ENCODE data around the gene PRKAR1B.
A peak's percentile ranks its signal among the peaks of the same experiment; 100 is the strongest.

The PRKAR1B gene

DNA sequence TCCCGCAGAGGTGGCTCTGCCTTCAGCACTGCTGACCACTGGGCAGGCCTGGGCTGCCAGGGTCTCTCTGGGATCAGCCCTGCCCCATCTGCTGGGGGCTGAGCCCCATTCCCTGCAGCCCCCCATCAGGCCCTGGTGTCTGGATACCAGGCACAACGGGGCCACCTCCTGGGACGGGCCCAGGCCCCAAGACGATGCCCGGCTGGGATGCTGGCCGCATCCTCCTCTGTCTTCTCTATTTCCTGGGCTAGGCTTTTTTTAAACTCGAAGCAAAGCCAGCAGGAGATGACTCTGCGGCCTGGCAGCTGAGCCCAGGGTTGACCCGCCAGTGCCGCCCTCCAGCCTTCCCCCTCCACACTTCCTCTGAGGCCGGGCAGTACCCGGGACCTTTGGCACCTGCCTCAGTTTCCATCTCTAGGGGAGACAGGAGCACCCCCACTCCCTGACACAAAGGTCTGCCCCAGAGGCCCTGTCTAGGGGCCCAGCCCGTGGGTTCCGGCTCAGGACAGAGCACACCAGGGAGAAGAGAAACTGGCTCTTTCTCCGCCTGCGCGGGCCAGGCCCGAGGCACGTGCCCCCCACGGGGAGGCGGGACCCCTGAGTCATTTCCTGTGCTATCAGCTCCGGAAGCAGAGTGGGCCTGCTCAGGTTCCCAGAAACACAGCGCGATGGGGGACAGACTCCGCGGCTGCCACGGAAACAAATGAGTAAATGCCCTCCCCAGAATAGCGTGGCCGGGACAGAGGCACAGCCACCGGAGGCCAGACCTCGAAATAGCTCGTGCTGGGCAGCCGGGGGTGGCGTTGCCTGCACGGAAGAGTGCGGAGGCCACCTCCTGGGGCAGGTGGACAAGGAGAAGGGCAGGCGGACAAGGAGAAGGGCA lies 122.8 kb downstream of the PRKAR1B start:
- Histone ChIP-seq H3K79me2 (ENCODE audit: insufficient read depth, low read length) (no peaks in the 10 kb centered on the region), H4K20me1 (ENCODE audit: insufficient read depth, low read length, poor library complexity, severe bottlenecking) (no peaks in the 10 kb centered on the region), H3F3A (ENCODE audit: low read depth) (no peaks in the 10 kb centered on the region), H3K9ac (ENCODE audit: low read depth, low read length, poor library complexity, severe bottlenecking) (peak overlapping the region; percentile 58), H3K4me2 (ENCODE audit: low read depth, low read length, poor library complexity, severe bottlenecking) (peak overlapping the region; percentile 39), H2AFZ (ENCODE audit: low read length) (peak overlapping the region; percentile 18; the same call in 1 of the 2 replicates), H3K4me3 (ENCODE audit: low read length, poor library complexity, severe bottlenecking) (peak overlapping the region; percentile 31), H3K9me3 (ENCODE audit: insufficient read depth, low read depth, low read length) (no peaks in the 10 kb centered on the region), H3K4me1 (ENCODE audit: insufficient read depth, low read length, poor library complexity, severe bottlenecking) (peaks cover 24% of the 10 kb centered on the region), H3K9me2 (replicated peaks; ENCODE audit: low read depth, low read length) (no peaks in the 10 kb centered on the region), H3K27me3 (ENCODE audit: insufficient read depth, low read length, poor library complexity, severe bottlenecking) (no peaks in the 10 kb centered on the region), H3K36me3 (ENCODE audit: insufficient read depth, low read length) (no peaks in the 10 kb centered on the region)
- TF ChIP-seq EZH2phosphoT487 (IDR thresholded peaks at IDR 0.05; ENCODE audit: borderline replicate concordance) = no peak
- TF ChIP-seq, protein P1, sequence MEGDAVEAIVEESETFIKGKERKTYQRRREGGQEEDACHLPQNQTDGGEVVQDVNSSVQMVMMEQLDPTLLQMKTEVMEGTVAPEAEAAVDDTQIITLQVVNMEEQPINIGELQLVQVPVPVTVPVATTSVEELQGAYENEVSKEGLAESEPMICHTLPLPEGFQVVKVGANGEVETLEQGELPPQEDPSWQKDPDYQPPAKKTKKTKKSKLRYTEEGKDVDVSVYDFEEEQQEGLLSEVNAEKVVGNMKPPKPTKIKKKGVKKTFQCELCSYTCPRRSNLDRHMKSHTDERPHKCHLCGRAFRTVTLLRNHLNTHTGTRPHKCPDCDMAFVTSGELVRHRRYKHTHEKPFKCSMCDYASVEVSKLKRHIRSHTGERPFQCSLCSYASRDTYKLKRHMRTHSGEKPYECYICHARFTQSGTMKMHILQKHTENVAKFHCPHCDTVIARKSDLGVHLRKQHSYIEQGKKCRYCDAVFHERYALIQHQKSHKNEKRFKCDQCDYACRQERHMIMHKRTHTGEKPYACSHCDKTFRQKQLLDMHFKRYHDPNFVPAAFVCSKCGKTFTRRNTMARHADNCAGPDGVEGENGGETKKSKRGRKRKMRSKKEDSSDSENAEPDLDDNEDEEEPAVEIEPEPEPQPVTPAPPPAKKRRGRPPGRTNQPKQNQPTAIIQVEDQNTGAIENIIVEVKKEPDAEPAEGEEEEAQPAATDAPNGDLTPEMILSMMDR (conservative IDR thresholded peaks at IDR 0.05; ENCODE audit: low read length) = no peak

DNA sequence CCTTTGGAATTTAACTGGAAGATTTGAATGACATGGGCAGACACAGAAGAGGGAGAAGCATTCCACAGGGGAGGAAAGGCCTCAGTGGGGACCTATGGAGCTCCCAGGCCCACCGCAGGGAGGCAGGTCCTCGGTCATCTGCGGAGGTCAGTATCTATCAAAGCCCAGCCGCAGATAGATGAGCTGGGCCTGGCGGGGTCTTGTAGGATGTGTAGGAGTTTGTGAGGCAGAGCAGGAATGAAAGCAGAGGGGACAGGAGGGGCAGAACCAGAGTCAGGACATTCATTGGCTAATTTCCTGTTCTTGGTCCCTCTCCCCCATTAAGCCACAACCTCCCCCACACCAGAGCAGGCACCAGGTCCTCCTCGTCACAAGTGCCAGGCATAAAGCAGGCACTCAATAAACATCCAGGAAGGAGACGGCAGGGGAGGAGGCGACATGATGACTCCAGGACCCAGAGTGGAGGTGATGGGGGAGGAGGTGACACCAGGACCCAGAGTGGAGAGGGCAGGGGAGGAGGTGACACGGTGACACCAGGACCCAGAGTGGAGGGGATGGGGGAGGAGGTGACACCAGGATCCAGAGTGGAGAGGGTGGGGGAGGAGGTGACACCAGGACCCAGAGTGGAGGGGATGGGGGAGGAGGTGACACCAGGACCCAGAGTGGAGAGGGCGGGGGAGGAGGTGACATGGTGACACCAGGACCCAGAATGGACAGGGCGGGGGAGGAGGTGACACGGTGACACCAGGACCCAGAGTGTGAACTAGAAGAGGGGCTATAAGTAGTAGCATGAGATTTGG lies 123.7 kb downstream of the PRKAR1B start:
- TF ChIP-seq, protein P1 (conservative IDR thresholded peaks at IDR 0.05; ENCODE audit: low read length) = no peak
- TF ChIP-seq EZH2phosphoT487 (IDR thresholded peaks at IDR 0.05; ENCODE audit: borderline replicate concordance) = no peak
- H4K20me1 ChIP-seq (ENCODE audit: insufficient read depth, low read length, poor library complexity, severe bottlenecking) = no peaks in the 10 kb centered on the region
- peaks cover 24% of the 10 kb centered on the region for H3K4me1 ChIP-seq (ENCODE audit: insufficient read depth, low read length, poor library complexity, severe bottlenecking)
- H2AFZ ChIP-seq (ENCODE audit: low read length) = no peak overlapping the region
- no peak overlapping the region for H3K4me3 ChIP-seq (ENCODE audit: low read length, poor library complexity, severe bottlenecking)
- no peaks in the 10 kb centered on the region for H3K9me3 ChIP-seq (ENCODE audit: insufficient read depth, low read depth, low read length)
- no peak overlapping the region for H3K4me2 ChIP-seq (ENCODE audit: low read depth, low read length, poor library complexity, severe bottlenecking)
- peak overlapping the region; percentile 58 for H3K9ac ChIP-seq (ENCODE audit: low read depth, low read length, poor library complexity, severe bottlenecking)
- no peaks in the 10 kb centered on the region for H3K9me2 ChIP-seq (replicated peaks; ENCODE audit: low read depth, low read length)
- no peaks in the 10 kb centered on the region for H3K36me3 ChIP-seq (ENCODE audit: insufficient read depth, low read length)
- no peaks in the 10 kb centered on the region for H3F3A ChIP-seq (ENCODE audit: low read depth)
- no peaks in the 10 kb centered on the region for H3K79me2 ChIP-seq (ENCODE audit: insufficient read depth, low read length)
- no peaks in the 10 kb centered on the region for H3K27me3 ChIP-seq (ENCODE audit: insufficient read depth, low read length, poor library complexity, severe bottlenecking)

DNA sequence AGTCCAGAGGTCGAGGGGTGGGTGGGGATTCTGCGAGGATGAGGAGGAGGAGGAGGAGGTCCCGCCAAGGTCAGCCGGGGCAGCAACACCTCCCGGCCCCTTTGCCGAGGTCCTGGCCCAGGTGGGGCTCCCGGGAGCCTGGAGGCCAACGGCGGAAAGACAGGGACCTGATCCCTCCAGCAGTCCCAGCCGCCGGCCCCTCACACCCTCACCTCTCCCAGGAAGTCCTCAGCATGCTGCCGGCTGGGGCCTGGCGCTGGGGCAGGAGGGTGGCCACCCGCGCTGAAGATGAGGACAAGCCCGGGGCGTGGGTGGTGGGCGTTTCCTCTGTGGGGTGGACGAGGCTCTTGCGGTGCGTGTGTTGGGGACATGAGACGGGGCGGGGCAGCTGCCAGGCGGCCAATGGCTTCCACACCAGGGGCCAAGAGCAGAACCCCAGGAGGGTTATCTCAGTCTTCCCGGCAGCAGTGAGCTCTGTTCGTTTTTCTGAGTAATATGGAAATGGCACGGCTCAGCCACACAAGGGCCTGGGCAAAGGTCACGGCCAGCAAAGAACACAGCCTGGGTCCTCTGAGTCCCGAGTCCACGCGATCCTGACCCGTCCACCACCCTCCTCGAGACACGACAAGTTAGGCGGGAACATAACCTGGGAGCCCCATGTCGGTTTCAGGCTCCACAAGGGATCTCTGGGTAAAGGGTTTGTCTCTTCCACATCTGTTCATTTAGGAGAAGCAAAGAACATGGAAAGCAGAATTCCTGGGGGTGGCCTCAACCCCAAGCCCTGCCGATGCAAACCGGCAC lies 124.5 kb downstream of the PRKAR1B start:
- Histone ChIP-seq H3K4me3 (ENCODE audit: low read length, poor library complexity, severe bottlenecking) (no peak overlapping the region), H3K9ac (ENCODE audit: low read depth, low read length, poor library complexity, severe bottlenecking) (no peak overlapping the region), H3K9me2 (replicated peaks; ENCODE audit: low read depth, low read length) (no peaks in the 10 kb centered on the region), H3F3A (ENCODE audit: low read depth) (no peaks in the 10 kb centered on the region), H3K79me2 (ENCODE audit: insufficient read depth, low read length) (no peaks in the 10 kb centered on the region), H3K36me3 (ENCODE audit: insufficient read depth, low read length) (no peaks in the 10 kb centered on the region), H3K4me2 (ENCODE audit: low read depth, low read length, poor library complexity, severe bottlenecking) (no peak overlapping the region), H3K4me1 (ENCODE audit: insufficient read depth, low read length, poor library complexity, severe bottlenecking) (peaks cover 24% of the 10 kb centered on the region), H2AFZ (ENCODE audit: low read length) (no peak overlapping the region), H4K20me1 (ENCODE audit: insufficient read depth, low read length, poor library complexity, severe bottlenecking) (no peaks in the 10 kb centered on the region), H3K27me3 (ENCODE audit: insufficient read depth, low read length, poor library complexity, severe bottlenecking) (no peaks in the 10 kb centered on the region), H3K9me3 (ENCODE audit: insufficient read depth, low read depth, low read length) (no peaks in the 10 kb centered on the region)
- TF ChIP-seq EZH2phosphoT487 (IDR thresholded peaks at IDR 0.05; ENCODE audit: borderline replicate concordance) = no peak

Data from Loucy (cell line).